HepG2 (cell line): ENCODE data around the gene URGCP. TPM values are rescaled to one million over a fixed set of nuclear protein-coding genes. Genes with fewer than 3 reads are reported as not detected.

Experiments used
- CHD4 ChIP-seq: fragments of 200-600 bp; sonication (generic); IDR thresholded peaks from 2 replicates; pipeline ENCODE4 v1.7.0; 2017; ENCODE audit warnings: mild to moderate bottlenecking, low read length, borderline replicate concordance
- MAFF ChIP-seq: IDR thresholded peaks from 2 replicates; pipeline ENCODE4 v1.6.1; 2011; ENCODE audit warnings: low read depth, low read length, improper control_type of control experiment
- POLR2AphosphoS2 ChIP-seq: IDR thresholded peaks from 2 replicates; pipeline ENCODE4 v1.6.1; 2011; ENCODE audit warnings: low read depth, low read length, improper control_type of control experiment
- POLR2AphosphoS5 ChIP-seq: IDR thresholded peaks from 2 replicates; pipeline ENCODE4 v1.6.1; 2012; ENCODE audit warnings: low read depth, low read length
- SETDB1 ChIP-seq: sonication (generic); formaldehyde crosslinking; IDR thresholded peaks from 2 replicates; pipeline ENCODE4 v1.5.1; 2020; ENCODE audit warnings: missing genetic modification reagents, mild to moderate bottlenecking, borderline replicate concordance
- TOPORS ChIP-seq: sonication (generic); formaldehyde crosslinking; IDR thresholded peaks from 2 replicates; pipeline ENCODE4 v1.8.0; 2023; ENCODE audit warnings: mild to moderate bottlenecking, missing genetic modification reagents
- ZNF121 ChIP-seq: sonication (generic); formaldehyde crosslinking; IDR thresholded peaks from 2 replicates; pipeline ENCODE4 v1.5.0; 2020; ENCODE audit warnings: mild to moderate bottlenecking, missing genetic modification reagents
- ZNF274 ChIP-seq: sonication (generic); formaldehyde crosslinking; IDR thresholded peaks from 2 replicates; pipeline ENCODE4 v1.5.1; 2020; ENCODE audit warnings: mild to moderate bottlenecking, missing genetic modification reagents
- ZNF296 ChIP-seq: sonication (generic); formaldehyde crosslinking; conservative IDR thresholded peaks from 2 replicates; pipeline ENCODE4 v1.5.0; 2020; ENCODE audit warnings: mild to moderate bottlenecking, missing genetic modification reagents
- ZNF354B ChIP-seq: sonication (generic); formaldehyde crosslinking; IDR thresholded peaks from 2 replicates; pipeline ENCODE4 v1.8.0; 2022; ENCODE audit warnings: mild to moderate bottlenecking, missing genetic modification reagents
- ZNF766 ChIP-seq: sonication (generic); formaldehyde crosslinking; IDR thresholded peaks from 2 replicates; pipeline ENCODE4 v1.5.0; 2020; ENCODE audit warnings: missing genetic modification reagents, borderline replicate concordance
- polyA plus RNA-seq, 8 experiments: library from polyadenylated mRNA; depleted of rRNA in 3 of 8; stranded (reverse) in 7 of 8; unstranded in 1 of 8; fragments of >200 nt; fragmentation: Illumina TruSeq in 4 of 8; extraction: Trizol in 4 of 8; gene quantifications; 2 replicates each; pipeline versions ENCODE4 v1.2.1 to v1.2.3, GENCODE V29; 2011 to 2016; ENCODE audit warnings: low read depth in 4 of 8, missing spikeins in 1 of 8, mixed read lengths in 1 of 8; ENCODE audit not compliant: insufficient read depth in 1 of 8
- total RNA-seq, 5 experiments: library from RNA; depleted of rRNA; stranded (reverse); fragments of >200 nt; fragmentation: Illumina TruSeq; extraction: Trizol; gene quantifications; 2 replicates each; pipeline ENCODE4 v1.2.3, GENCODE V29; 2016; ENCODE audit warnings: low read depth in 1 of 5
- TF ChIP-seq, protein P1 (sequence below): sonication (generic); formaldehyde crosslinking; IDR thresholded peaks from 2 replicates; pipeline ENCODE4 v1.4.0; 2020; ENCODE audit warnings: mild to moderate bottlenecking, missing genetic modification reagents
- TF ChIP-seq, protein P2 (sequence below): sonication (generic); formaldehyde crosslinking; IDR thresholded peaks from 2 replicates; pipeline ENCODE4 v1.5.0; 2020; ENCODE audit warnings: mild to moderate bottlenecking, missing genetic modification reagents
- TF ChIP-seq, protein P3 (sequence below): IDR thresholded peaks from 2 replicates; pipeline ENCODE4 v1.6.1; 2018; ENCODE audit warnings: missing genetic modification reagents, mild to moderate bottlenecking, missing compliant biosample characterization
- TF ChIP-seq, protein P4 (sequence below): sonication (generic); formaldehyde crosslinking; IDR thresholded peaks from 2 replicates; pipeline ENCODE4 v1.9.0; 2022; ENCODE audit warnings: missing genetic modification reagents, mild to moderate bottlenecking, borderline replicate concordance

URGCP gene
- total and polyA plus RNA-seq, 2 of the 13 experiments (the other 11 are each of a cell fraction or from before 2014, with no cell fraction given): 22.3 to 25.8 TPM

DNA sequence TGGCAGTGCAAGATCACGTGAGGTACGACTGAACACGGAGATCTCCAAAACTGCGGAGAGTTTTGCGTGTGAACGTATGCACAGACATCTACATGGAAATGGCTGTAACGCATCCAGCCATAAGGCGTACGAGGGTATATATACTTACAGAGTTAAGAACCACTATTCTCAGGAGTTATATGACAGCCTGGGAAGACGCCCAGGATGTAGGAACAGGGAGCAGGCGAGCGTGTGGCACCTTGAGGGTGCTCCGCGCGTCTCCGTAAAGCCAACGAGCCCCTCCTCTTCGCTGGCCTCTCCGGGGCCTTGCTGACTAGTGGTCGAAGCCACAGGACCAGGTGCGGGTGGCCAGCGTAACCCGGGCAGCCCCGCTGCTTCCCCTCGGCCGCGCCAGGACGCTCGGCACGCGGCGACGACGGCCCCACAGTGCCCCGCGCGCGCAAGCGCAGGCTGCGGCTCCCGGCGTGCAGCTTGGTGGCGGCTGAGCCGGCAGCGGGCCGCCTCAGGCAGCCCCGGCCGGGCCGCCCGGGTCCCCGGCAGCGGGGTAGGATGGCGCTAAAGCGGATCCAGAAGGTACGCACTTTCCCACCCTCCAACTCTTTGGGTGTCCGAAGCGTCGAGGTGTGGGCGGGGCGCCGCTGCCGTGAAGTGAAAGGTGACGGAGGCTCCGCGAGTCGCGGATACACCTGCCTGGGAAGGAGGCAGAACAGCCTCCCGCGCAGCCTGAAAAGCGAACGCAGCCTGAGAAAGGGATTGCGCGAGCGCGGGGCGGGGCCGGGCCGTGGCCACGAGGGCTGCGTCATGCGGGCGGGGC, 19.8 kb upstream of the URGCP start, which contains the start of gene UBE2D4 (continued):
- TF ChIP-seq POLR2AphosphoS2 (no peak), MAFF (no peak), ZNF121 (CRISPR knock-in tag) (peak; percentile 66; the same call in 1 of the 2 replicates), POLR2AphosphoS5 (peak; percentile 94), TOPORS (CRISPR knock-in tag) (peak; percentile 77; the same call in 1 of the 2 replicates), ZNF296 (CRISPR knock-in tag) (peak; percentile 74; the same call in 1 of the 2 replicates), ZNF274 (peak; percentile 94), CHD4 (no peak; the same call in 1 of the 2 replicates), ZNF354B (CRISPR knock-in tag) (no peak), ZNF766 (CRISPR knock-in tag) (peak; percentile 96; the same call in 1 of the 2 replicates), SETDB1 (CRISPR knock-in tag) (no peak)
- TF ChIP-seq, protein P1, sequence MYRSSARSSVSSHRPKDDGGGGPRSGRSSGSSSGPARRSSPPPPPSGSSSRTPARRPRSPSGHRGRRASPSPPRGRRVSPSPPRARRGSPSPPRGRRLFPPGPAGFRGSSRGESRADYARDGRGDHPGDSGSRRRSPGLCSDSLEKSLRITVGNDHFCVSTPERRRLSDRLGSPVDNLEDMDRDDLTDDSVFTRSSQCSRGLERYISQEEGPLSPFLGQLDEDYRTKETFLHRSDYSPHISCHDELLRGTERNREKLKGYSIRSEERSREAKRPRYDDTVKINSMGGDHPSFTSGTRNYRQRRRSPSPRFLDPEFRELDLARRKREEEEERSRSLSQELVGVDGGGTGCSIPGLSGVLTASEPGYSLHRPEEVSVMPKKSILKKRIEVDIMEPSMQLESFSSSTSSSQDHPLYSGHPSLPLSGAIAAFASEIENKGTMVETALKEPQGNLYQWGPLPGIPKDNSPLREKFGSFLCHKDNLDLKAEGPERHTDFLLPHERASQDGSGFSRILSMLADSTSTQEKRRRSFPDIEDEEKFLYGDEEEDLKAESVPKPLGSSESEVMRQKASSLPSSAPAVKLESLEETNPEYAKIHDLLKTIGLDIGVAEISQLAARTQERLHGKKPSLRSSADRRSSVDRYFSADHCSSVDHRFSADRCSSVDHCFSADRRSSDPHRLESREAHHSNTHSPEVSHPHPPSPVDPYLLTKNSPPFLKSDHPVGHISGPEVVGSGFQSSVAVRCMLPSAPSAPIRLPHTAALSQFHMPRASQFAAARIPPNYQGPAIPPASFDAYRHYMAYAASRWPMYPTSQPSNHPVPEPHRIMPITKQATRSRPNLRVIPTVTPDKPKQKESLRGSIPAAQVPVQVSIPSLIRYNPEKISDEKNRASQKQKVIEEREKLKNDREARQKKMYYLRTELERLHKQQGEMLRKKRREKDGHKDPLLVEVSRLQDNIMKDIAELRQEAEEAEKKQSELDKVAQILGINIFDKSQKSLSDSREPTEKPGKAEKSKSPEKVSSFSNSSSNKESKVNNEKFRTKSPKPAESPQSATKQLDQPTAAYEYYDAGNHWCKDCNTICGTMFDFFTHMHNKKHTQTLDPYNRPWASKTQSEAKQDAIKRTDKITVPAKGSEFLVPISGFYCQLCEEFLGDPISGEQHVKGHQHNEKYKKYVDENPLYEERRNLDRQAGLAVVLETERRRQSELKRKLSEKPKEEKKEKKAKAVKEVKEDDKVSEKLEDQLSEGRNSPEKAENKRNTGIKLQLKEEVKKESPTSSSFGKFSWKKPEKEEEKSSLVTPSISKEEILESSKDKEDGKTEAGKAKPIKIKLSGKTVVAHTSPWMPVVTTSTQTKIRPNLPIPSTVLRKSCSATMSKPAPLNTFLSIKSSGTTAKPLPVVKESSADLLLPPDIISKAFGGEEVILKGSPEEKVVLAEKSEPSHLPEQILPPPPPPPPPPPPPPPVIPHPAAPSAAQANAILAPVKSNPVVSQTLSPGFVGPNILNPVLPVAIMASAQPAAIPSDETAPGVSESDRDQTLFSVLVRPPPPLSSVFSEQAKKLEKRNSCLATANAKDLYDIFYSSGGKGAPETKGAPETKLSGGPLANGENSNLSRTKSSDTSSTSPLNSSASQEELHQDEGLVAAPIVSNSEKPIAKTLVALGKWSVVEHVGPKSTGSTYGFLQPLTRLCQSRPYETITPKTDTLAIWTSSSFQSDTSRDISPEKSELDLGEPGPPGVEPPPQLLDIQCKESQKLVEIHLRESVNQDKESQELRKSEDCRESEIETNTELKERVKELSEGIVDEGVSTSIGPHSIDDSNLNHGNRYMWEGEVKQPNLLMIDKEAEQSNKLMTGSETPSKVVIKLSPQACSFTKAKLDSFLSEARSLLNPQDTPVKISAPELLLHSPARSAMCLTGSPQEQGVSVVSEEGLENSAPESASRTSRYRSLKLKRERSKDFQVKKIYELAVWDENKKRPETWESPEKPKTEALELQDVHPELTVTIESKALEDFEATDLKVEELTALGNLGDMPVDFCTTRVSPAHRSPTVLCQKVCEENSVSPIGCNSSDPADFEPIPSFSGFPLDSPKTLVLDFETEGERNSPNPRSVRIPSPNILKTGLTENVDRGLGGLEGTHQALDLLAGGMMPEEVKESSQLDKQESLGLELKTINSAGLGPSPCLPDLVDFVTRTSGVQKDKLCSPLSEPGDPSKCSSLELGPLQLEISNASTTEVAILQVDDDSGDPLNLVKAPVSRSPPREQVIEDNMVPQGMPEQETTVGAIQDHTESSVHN (CRISPR knock-in tag): no peak
- TF ChIP-seq, protein P2, sequence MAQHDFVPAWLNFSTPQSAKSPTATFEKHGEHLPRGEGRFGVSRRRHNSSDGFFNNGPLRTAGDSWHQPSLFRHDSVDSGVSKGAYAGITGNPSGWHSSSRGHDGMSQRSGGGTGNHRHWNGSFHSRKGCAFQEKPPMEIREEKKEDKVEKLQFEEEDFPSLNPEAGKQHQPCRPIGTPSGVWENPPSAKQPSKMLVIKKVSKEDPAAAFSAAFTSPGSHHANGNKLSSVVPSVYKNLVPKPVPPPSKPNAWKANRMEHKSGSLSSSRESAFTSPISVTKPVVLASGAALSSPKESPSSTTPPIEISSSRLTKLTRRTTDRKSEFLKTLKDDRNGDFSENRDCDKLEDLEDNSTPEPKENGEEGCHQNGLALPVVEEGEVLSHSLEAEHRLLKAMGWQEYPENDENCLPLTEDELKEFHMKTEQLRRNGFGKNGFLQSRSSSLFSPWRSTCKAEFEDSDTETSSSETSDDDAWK: no peak
- TF ChIP-seq, protein P3, sequence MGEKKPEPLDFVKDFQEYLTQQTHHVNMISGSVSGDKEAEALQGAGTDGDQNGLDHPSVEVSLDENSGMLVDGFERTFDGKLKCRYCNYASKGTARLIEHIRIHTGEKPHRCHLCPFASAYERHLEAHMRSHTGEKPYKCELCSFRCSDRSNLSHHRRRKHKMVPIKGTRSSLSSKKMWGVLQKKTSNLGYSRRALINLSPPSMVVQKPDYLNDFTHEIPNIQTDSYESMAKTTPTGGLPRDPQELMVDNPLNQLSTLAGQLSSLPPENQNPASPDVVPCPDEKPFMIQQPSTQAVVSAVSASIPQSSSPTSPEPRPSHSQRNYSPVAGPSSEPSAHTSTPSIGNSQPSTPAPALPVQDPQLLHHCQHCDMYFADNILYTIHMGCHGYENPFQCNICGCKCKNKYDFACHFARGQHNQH (CRISPR knock-in tag): peak; percentile 51; the same call in 1 of the 2 replicates
- TF ChIP-seq, protein P4, sequence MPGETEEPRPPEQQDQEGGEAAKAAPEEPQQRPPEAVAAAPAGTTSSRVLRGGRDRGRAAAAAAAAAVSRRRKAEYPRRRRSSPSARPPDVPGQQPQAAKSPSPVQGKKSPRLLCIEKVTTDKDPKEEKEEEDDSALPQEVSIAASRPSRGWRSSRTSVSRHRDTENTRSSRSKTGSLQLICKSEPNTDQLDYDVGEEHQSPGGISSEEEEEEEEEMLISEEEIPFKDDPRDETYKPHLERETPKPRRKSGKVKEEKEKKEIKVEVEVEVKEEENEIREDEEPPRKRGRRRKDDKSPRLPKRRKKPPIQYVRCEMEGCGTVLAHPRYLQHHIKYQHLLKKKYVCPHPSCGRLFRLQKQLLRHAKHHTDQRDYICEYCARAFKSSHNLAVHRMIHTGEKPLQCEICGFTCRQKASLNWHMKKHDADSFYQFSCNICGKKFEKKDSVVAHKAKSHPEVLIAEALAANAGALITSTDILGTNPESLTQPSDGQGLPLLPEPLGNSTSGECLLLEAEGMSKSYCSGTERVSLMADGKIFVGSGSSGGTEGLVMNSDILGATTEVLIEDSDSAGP (CRISPR knock-in tag): peak; percentile 72; the same call in 1 of the 2 replicates
